ES-I3 (cell line): ENCODE measurements around the gene ZNF646.

Experiments
- H3K36me3 ChIP-seq: 2 replicates; pipeline ENCODE4 v1.6.1; 2013; ENCODE audit warnings: mild to moderate bottlenecking, low read length, control low read depth, moderate library complexity; ENCODE audit not compliant: insufficient read depth
- H3K4me1 ChIP-seq: 2 replicates; pipeline ENCODE4 v1.6.1; 2013; ENCODE audit warnings: mild to moderate bottlenecking, control low read depth, low read length; ENCODE audit not compliant: insufficient read depth
- H3K9ac ChIP-seq: 2 replicates; pipeline ENCODE4 v1.6.1; 2013; ENCODE audit warnings: low read depth, mild to moderate bottlenecking, low read length, moderate library complexity
- H3K9me3 ChIP-seq: 2 replicates; pipeline ENCODE4 v1.6.1; 2013; ENCODE audit warnings: mild to moderate bottlenecking, low read length, moderate library complexity; ENCODE audit not compliant: control insufficient read depth, insufficient read depth

ZNF646 gene

DNA sequence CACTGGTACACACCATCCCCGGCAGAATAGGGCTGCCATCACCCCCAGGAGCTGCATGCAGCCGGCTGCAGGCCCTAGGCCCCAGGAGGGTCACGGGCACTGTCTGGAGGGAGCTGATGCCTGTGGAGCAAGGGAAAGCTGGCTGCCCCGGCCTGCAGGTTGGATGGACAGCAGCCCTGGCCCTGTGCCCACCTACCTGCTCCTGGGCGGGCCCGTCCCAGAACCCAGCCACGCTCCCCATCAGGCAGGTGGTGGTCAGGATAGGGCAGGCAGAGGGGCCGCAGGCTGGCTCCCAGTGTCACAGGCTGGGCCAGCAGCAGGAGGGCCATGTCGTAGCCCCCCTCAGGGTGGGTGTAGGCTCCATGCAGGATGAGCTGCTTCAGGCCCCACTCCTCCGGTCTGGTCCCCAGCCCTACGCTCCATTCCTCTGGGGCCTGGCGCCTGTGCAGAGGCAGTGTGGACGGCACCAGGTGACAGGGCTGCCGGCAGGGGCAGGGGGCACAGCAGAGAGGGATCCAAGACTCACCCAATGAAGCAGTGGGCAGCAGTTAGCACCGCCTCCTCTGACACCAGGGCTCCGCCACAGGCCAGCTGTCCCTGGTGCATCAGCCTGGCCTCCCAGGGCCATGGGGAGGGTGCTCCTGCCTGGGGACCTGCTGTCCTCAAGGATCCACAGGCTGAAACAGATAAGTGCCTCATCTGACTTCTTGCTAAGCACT is 10.5 kb downstream of the ZNF646 start:
- Histone ChIP-seq H3K9ac (no peak overlapping the region), H3K36me3 (peaks cover 4% of the 10 kb centered on the region; the same call in 1 of the 2 replicates), H3K9me3 (no peaks in the 10 kb centered on the region), H3K4me1 (no peaks in the 10 kb centered on the region)

GRCh38 chr16:31085411-31085810 is 11.2 kb downstream of the ZNF646 start:
- Histone ChIP-seq H3K4me1 (no peaks in the 10 kb centered on the region), H3K9me3 (no peaks in the 10 kb centered on the region), H3K9ac (no peak overlapping the region), H3K36me3 (0 out of 2 replicates have a peak, but pooled peaks cover 6% of the 10 kb centered on the region)

DNA sequence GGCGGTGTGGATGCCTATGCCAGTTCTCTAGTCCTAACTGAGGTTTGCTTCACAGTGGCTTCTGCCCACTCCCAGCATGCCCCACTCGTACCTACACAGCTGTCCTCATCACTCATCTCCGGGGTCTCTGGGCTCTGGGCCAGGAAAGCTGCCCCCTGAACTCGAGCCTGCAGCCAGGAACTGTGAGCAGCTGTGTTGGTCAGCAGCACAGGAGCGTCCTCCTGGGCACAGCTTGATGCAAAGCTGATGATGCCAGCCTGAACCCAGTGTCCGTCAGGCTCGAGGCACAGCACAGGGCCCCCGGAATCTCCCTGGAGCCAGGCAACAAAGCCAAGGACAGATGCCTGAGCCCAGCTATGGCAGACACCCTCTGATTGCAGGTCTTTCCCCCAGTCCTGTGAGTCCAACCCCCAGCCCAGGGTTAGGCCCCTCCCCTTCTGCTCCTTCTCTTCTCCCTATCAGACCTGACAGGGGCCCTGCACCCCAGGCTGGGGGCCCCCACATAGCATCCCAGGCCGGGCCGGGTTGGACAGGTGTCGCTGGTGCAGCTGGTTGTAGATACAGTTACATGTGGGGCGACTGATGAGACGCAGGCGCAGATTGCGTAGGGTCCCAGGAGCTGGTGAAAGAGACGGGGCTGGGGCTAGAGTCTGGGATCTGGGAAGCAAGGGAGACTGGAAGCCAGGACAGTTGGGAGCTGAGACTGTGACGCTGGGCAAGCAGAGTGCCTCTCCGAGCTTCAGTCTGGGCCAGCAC is 11.8 kb downstream of the ZNF646 start:
- no peaks in the 10 kb centered on the region for H3K4me1 ChIP-seq
- H3K9me3 ChIP-seq = no peaks in the 10 kb centered on the region
- H3K9ac ChIP-seq = no peak overlapping the region
- 0 out of 2 replicates have a peak, but pooled peaks cover 9% of the 10 kb centered on the region for H3K36me3 ChIP-seq

- H3K9ac ChIP-seq = no peak overlapping the region
- no peaks in the 10 kb centered on the region for H3K4me1 ChIP-seq
- no peaks in the 10 kb centered on the region for H3K9me3 ChIP-seq
- 0 out of 2 replicates have a peak, but pooled peaks cover 9% of the 10 kb centered on the region for H3K36me3 ChIP-seq
Observed at GRCh38 chr16:31086629-31086906, 12.3 kb downstream of the ZNF646 start.

DNA sequence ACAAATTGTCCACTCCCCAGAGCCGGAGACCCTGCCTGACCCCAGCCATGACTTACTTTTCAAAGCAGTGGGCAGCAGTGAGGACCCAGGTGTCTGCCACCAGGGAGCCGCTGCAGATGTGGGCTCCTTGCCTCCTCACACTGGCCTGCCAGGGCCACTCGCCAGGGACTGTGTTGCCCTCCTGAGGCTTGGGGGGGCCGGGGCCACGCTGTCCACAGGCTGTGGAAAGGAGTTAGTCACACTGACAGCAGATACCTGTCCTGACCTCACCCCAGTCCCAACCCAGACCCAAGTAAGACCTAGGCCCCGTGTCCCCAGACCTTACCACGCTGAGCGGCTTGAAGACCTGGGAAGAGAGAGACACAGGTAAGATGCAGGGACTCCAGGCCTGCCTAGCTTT is 13.3 kb downstream of the ZNF646 start:
- 0 out of 2 replicates have a peak, but pooled peaks cover 9% of the 10 kb centered on the region for H3K36me3 ChIP-seq
- no peak overlapping the region for H3K9ac ChIP-seq
- H3K9me3 ChIP-seq = no peaks in the 10 kb centered on the region
- no peaks in the 10 kb centered on the region for H3K4me1 ChIP-seq

GRCh38 chr16:31087971-31088370 is 13.7 kb downstream of the ZNF646 start:
- Histone ChIP-seq H3K36me3 (0 out of 2 replicates have a peak, but pooled peaks cover 9% of the 10 kb centered on the region), H3K4me1 (peaks cover 3% of the 10 kb centered on the region; the same call in 1 of the 2 replicates), H3K9ac (no peak overlapping the region), H3K9me3 (no peaks in the 10 kb centered on the region)

DNA sequence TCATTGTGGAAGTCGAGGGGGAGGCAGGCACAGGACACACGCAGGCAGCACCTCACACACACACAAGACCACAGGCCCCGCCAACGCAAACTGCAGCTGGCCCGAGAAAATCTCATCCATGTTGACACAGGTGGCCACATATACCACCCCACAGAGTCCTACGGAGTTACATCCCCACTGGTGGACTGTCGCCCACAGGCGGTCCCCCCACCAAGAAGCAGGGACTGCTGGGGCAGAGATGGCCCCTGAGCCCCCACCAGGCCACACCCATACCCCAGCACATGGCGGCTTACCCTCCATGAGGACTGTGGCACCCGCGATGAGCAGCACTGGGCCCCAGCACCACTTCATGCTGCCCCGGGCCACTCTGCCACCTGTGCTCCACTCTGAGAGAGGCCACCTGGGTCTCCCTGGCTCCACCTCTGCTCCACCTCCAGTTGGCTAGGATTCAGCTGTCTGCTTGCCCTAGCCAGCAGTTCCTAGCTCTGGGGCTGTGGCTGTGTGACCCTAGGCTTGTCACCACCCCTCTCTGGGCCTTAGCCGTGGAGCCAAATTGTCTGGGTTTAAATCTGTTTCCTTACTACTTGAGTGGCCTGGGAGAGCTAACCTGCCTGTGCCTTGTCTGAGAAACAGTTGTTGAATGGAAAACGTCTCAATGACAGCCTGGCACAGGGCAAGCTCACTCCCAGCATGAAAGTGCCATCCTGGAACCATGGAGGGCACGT is 14.4 kb downstream of the ZNF646 start, which contains the start of gene PRSS53:
TSS of gene PRSS53 (minus strand) at position 485 of the 725 bp plus-strand sequence. CDS start at position 351, 134 bp downstream.
- no peaks in the 10 kb centered on the region for H3K9me3 ChIP-seq
- H3K9ac ChIP-seq = no peak within 1 kb of the TSS
- peaks cover 3% of the 10 kb centered on the region; the same call in 1 of the 2 replicates for H3K4me1 ChIP-seq
- H3K36me3 ChIP-seq = 0 out of 2 replicates have a peak, but pooled peaks cover 9% of the 10 kb centered on the region

DNA sequence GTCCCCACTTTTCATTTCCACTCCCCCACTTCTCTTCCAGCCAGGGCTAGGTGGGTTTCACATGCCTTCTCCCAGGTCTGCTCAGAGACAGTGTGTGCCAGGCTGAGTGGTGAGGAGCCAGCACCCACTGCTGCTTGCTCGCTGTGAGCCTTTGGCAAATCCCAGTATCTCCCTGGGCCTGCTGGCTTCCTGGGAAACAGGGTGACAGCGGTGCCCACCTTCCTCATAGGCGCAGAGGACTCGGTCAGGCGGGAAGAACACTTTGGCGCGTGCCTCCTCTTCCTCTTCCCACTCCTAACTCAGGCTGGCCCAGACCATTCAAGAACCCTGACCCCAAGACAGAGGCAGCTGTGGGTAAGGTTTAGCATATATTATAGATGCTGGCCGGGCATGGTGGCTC is 15.0 kb downstream of the ZNF646 start:
- 0 out of 2 replicates have a peak, but pooled peaks cover 9% of the 10 kb centered on the region for H3K36me3 ChIP-seq

GRCh38 chr16:31090540-31090939 is 16.3 kb downstream of the ZNF646 start:
- Histone ChIP-seq H3K4me1 (peaks cover 3% of the 10 kb centered on the region; the same call in 1 of the 2 replicates), H3K9ac (no peak overlapping the region), H3K36me3 (0 out of 2 replicates have a peak, but pooled peaks cover 9% of the 10 kb centered on the region), H3K9me3 (no peaks in the 10 kb centered on the region)

More for the DNA sequence above, 15.0 kb downstream of the ZNF646 start:
- H3K9ac ChIP-seq = no peak overlapping the region
- H3K4me1 ChIP-seq = peaks cover 3% of the 10 kb centered on the region; the same call in 1 of the 2 replicates
- no peaks in the 10 kb centered on the region for H3K9me3 ChIP-seq

DNA sequence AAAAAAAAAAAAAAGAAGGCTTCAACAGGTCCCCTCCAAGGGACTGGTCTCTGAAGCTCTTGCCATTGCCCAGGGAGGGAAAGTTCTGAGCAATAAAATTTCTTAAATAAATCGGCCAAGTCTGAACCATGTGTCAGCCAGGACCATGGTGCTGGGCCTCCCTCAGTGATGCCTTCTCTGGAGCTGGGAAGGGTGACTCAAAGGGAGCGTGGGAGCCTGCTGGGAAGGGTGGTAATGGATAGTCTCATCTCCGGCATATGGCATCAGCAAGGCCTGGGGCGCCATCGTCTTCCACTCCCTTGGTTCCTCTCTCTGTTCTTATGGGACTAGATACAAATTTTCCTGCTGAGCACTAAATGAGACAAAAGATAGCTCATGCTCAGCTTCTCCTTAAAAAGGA is 18.1 kb downstream of the ZNF646 start:
- 0 out of 2 replicates have a peak, but pooled peaks cover 9% of the 10 kb centered on the region for H3K36me3 ChIP-seq
- H3K4me1 ChIP-seq = peaks cover 3% of the 10 kb centered on the region; the same call in 1 of the 2 replicates
- no peak overlapping the region for H3K9ac ChIP-seq
- H3K9me3 ChIP-seq = no peaks in the 10 kb centered on the region

- Histone ChIP-seq H3K36me3 (0 out of 2 replicates have a peak, but pooled peaks cover 9% of the 10 kb centered on the region), H3K9me3 (no peaks in the 10 kb centered on the region), H3K9ac (peak overlapping the region; percentile 84; the same call in 1 of the 2 replicates)
Observed at GRCh38 chr16:31093132-31093703, 19.0 kb downstream of the ZNF646 start.

DNA sequence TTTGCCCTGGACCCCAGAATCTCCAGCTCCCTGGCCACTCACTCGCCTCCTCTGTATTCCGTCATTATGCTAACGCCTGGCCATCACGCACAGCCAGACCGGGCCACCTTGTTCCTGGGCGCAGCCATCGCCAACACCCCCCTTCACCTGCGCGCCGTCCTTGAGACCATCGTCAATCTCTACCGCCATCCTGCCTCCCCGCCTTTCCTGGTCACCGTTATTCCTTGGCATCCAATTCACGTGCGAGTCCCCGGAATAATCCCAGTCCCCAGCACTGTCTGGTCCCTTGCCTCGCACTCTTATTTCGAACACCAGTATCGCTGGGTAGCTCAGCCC is 19.8 kb downstream of the ZNF646 start:
- H3K36me3 ChIP-seq = 0 out of 2 replicates have a peak, but pooled peaks cover 9% of the 10 kb centered on the region

More at GRCh38 chr16:31093132-31093703, 19.0 kb downstream of the ZNF646 start:
- H3K4me1 ChIP-seq = peaks cover 3% of the 10 kb centered on the region; the same call in 1 of the 2 replicates

GRCh38 chr16:31094424-31095120 is 20.4 kb downstream of the ZNF646 start, which contains the start of gene VKORC1:
Gene VKORC1, minus strand, starts transcription at chr16:31094797. Its CDS starts 68 bp downstream, at chr16:31094729.
- peak within 1 kb of the TSS; percentile 84 for H3K9ac ChIP-seq
- H3K4me1 ChIP-seq = peaks cover 3% of the 10 kb centered on the region; the same call in 1 of the 2 replicates
- H3K36me3 ChIP-seq = 0 out of 2 replicates have a peak, but pooled peaks cover 9% of the 10 kb centered on the region
- no peaks in the 10 kb centered on the region for H3K9me3 ChIP-seq

More for the DNA sequence above, 19.8 kb downstream of the ZNF646 start:
- Histone ChIP-seq H3K4me1 (peaks cover 3% of the 10 kb centered on the region; the same call in 1 of the 2 replicates), H3K9ac (peak overlapping the region; percentile 84), H3K9me3 (no peaks in the 10 kb centered on the region)
